Natural killer cell (primary cell): ENCODE results near the gene TLX3. TPM values are rescaled to one million over a fixed set of nuclear protein-coding genes. Genes with fewer than 3 reads are reported as not detected.
"Not testable (repeated sequence)": the region's sequence is repeated elsewhere in the genome, so short reads cannot be mapped to it uniquely, and the experiment has no call there.

Experiments used
- ATAC-seq, 3 donors: fragments of 150-1000 bp in 2 of 3; fragments of 200-7000 bp in 1 of 3; cut with Tn5 transposase; 1 replicate in 1 of 3; 2 replicates in 2 of 3; pipeline ENCODE4 v1.10.0; 2021; ENCODE audit warnings: mild to moderate bottlenecking in 2 of 3, moderate library complexity in 2 of 3
- DNase-seq, 2 donors: peaks; one replicate each; pipeline versions ENCODE4 v3.0.0 to v3.0.0-alpha.2; 2013 to 2021; ENCODE audit warnings: mixed read lengths in 1 of 2
- H3K27ac ChIP-seq: one replicate; pipeline ENCODE4 v1.5.1; 2013; ENCODE audit warnings: mild to moderate bottlenecking, low read length
- H3K27me3 ChIP-seq: one replicate; pipeline ENCODE4 v1.6.1; 2013; ENCODE audit warnings: low read length; ENCODE audit not compliant: control insufficient read depth, insufficient read depth
- H3K36me3 ChIP-seq: one replicate; pipeline ENCODE4 v1.6.1; 2013; ENCODE audit warnings: low read length; ENCODE audit not compliant: control insufficient read depth, insufficient read depth
- H3K4me1 ChIP-seq: one replicate; pipeline ENCODE4 v1.6.1; 2013; ENCODE audit warnings: low read length; ENCODE audit not compliant: control insufficient read depth, insufficient read depth
- H3K4me3 ChIP-seq: one replicate; pipeline ENCODE4 v1.5.1; 2013; ENCODE audit warnings: low read length
- H3K9me3 ChIP-seq: one replicate; pipeline ENCODE4 v1.6.1; 2013; ENCODE audit warnings: low read length; ENCODE audit not compliant: control insufficient read depth, insufficient read depth
- H3K27ac Mint-ChIP-seq, 2 donors: one replicate each; pipeline ENCODE4 v1.8.0; 2022; ENCODE audit warnings: mild to moderate bottlenecking in 2 of 2, mixed read lengths in 2 of 2, moderate library complexity in 1 of 2
- H3K27me3 Mint-ChIP-seq, 2 donors: one replicate each; pipeline ENCODE4 v1.8.0; 2022; ENCODE audit warnings: low read depth in 2 of 2, mixed read lengths in 2 of 2
- H3K36me3 Mint-ChIP-seq: one replicate; pipeline ENCODE4 v1.8.0; 2022; ENCODE audit warnings: mixed read lengths
- H3K4me1 Mint-ChIP-seq, 2 donors: one replicate each; pipeline ENCODE4 v1.8.0; 2022; ENCODE audit warnings: mixed read lengths in 2 of 2
- H3K4me3 Mint-ChIP-seq: one replicate; pipeline ENCODE4 v1.8.0; 2022; ENCODE audit warnings: mild to moderate bottlenecking, moderate library complexity, mixed read lengths
- H3K9me3 Mint-ChIP-seq, 2 donors: one replicate each; pipeline ENCODE4 v1.8.0; 2022; ENCODE audit warnings: mixed read lengths in 2 of 2
- CTCF ChIP-seq: fragments of 200-600 bp; IDR thresholded peaks from one replicate; pipeline ENCODE4 v1.8.0; 2022; ENCODE audit warnings: antibody characterized with exemption
- WGBS: methylation state at CpG from one replicate; pipeline ENCODE4 v1.1.7; 2013; ENCODE audit warnings: missing lambda C conversion rate; ENCODE audit not compliant: insufficient coverage; 5-methylcytosine and 5-hydroxymethylcytosine counted together
- intact Hi-C: fragments of 100-400 bp; cut with micrococcal nuclease; formaldehyde crosslinking; loops from one replicate; pipeline ENCODE4 v1.14.2; 2022
- total RNA-seq, 4 donors: library from RNA; stranded (reverse); fragments of 120-200 nt in 1 of 4; gene quantifications; one replicate each; pipeline versions ENCODE4 v1.2.3 to v1.2.4, GENCODE V29; 2013 to 2022

The TLX3 gene
- total RNA-seq, 3 donors from 2014 or later (not counting 1 experiment from before 2014, with no cell fraction given) = not detected

- ATAC-seq (no peak), DNase-seq (no peak)
- no peaks in the 10 kb centered on the region for H3K9me3 Mint-ChIP-seq
- no peaks in the 10 kb centered on the region for H3K27me3 ChIP-seq
- no peak overlapping the region for H3K27ac Mint-ChIP-seq
- no peak for TF ChIP-seq CTCF
- no peaks in the 10 kb centered on the region for H3K4me1 Mint-ChIP-seq
- no peak overlapping the region for H3K4me3 ChIP-seq
- H3K36me3 ChIP-seq = no peaks in the 10 kb centered on the region
- WGBS = 98% methylated on average over 2 of the region's 2 CpGs
- no peaks in the 10 kb centered on the region for H3K9me3 ChIP-seq
- no peaks in the 10 kb centered on the region for H3K36me3 Mint-ChIP-seq
- H3K27me3 Mint-ChIP-seq = peaks cover 0 to 4% of the 10 kb centered on the region in 2 donors
- no peaks in the 10 kb centered on the region for H3K4me1 ChIP-seq
- no peak overlapping the region for H3K27ac ChIP-seq
- intact Hi-C loops = no loop called here
- H3K4me3 Mint-ChIP-seq = no peak overlapping the region
Measured at GRCh38 chr5:171357843-171358242, 48.8 kb downstream of the TLX3 start.

- H3K9me3 ChIP-seq, H3K4me1 ChIP-seq, H3K4me1 Mint-ChIP-seq, H3K4me3 ChIP-seq, intact Hi-C loops, H3K27ac ChIP-seq, DNase-seq, H3K36me3 ChIP-seq, H3K27me3 ChIP-seq, H3K27ac Mint-ChIP-seq, H3K9me3 Mint-ChIP-seq, H3K4me3 Mint-ChIP-seq, ATAC-seq, H3K36me3 Mint-ChIP-seq: not testable (repeated sequence)
- H3K27me3 Mint-ChIP-seq = peaks cover 6 to 26% of the 10 kb centered on the region in 2 donors
- WGBS = 82% methylated on average over 7 of the region's 7 CpGs
Measured at GRCh38 chr5:171361151-171361550, 52.1 kb downstream of the TLX3 start.

Other genes starting within 250 kb of the TLX3 start
- 100 to 1,000 TPM; 440 to 554 (median 454) TPM for gene NPM1, start 78.6 kb downstream of the TLX3 start, total RNA-seq
- gene FGF18, start 110.4 kb downstream of the TLX3 start, total RNA-seq = under 1 TPM; 0.16 to 0.25 (median 0.23) TPM